HG03575 (cell line): ENCODE measurements around the gene PRIM1.
A peak's percentile ranks its signal among the peaks of the same experiment; 100 is the strongest.
"Not testable (repeated sequence)": the region's sequence is repeated elsewhere in the genome, so short reads cannot be mapped to it uniquely, and the experiment has no call there.

Source experiments
- ATAC-seq: cut with Tn5 transposase; IDR thresholded peaks from one replicate; pipeline ENCODE4 v1.9.1; 2021; ENCODE audit not compliant: unreplicated experiment, insufficient number of reproducible peaks, low FRiP score; ENCODE audit errors: extremely low read depth

The PRIM1 gene

GRCh38 chr12:56763753-56764657 is 11.9 kb upstream of the PRIM1 start:
- no peak for ATAC-seq

- no peak for ATAC-seq
Observed at GRCh38 chr12:56761812-56762211, 9.7 kb upstream of the PRIM1 start.

GRCh38 chr12:56760460-56760859 is 8.3 kb upstream of the PRIM1 start:
- ATAC-seq: no peak

GRCh38 chr12:56759263-56759908 is 7.3 kb upstream of the PRIM1 start:
- no peak for ATAC-seq

- ATAC-seq: no peak
Observed at GRCh38 chr12:56758728-56759262, 6.7 kb upstream of the PRIM1 start.

- ATAC-seq: not testable (repeated sequence)
Observed at GRCh38 chr12:56757971-56758370, 5.8 kb upstream of the PRIM1 start.

GRCh38 chr12:56753566-56753965 is 1.4 kb upstream of the PRIM1 start:
- no peak for ATAC-seq

GRCh38 chr12:56750596-56750995 is 1.5 kb downstream of the PRIM1 start:
- not testable (repeated sequence) for ATAC-seq

- ATAC-seq: no peak
Observed at GRCh38 chr12:56749853-56750252, 2.3 kb downstream of the PRIM1 start.

- ATAC-seq: no peak
Observed at GRCh38 chr12:56749359-56749758, 2.8 kb downstream of the PRIM1 start.

- ATAC-seq: no peak
Observed at GRCh38 chr12:56728139-56728861, 23.8 kb downstream of the PRIM1 start.

- ATAC-seq: not testable (repeated sequence)
Observed at GRCh38 chr12:56726196-56726675, 25.9 kb downstream of the PRIM1 start.

- ATAC-seq: no peak
Observed at GRCh38 chr12:56725723-56726102, 26.4 kb downstream of the PRIM1 start.

- peak; percentile 66 for ATAC-seq
Observed at GRCh38 chr12:56724972-56725722, 27.0 kb downstream of the PRIM1 start, which contains the start of gene NACA. Gene NACA, minus strand, starts transcription at chr12:56725299. Its CDS starts 778 bp downstream, at chr12:56724521.

GRCh38 chr12:56724701-56724971 is 27.5 kb downstream of the PRIM1 start:
- no peak for ATAC-seq

- ATAC-seq: no peak
Observed at GRCh38 chr12:56723889-56724700, 28.0 kb downstream of the PRIM1 start.

GRCh38 chr12:56723352-56723751 is 28.8 kb downstream of the PRIM1 start:
- ATAC-seq: no peak

GRCh38 chr12:56722832-56723231 is 29.3 kb downstream of the PRIM1 start:
- no peak for ATAC-seq
